Sigmoid colon (tissue), 7 donors: ENCODE measurements around the gene CDK14. TPM values are rescaled to one million over a fixed set of nuclear protein-coding genes. Genes with fewer than 3 reads are reported as not detected.

ENCODE experiments used
- DNase-seq: peaks from one replicate; pipeline ENCODE4 v3.0.0-alpha.2; 2019
- H3K27ac ChIP-seq, 4 donors: fragments of 200-600 bp; sonication (generic); one replicate each; pipeline ENCODE4 v1.5.1; 2016 to 2019; ENCODE audit warnings: mild to moderate bottlenecking in 1 of 4
- H3K27me3 ChIP-seq, 3 donors: fragments of 200-600 bp; sonication (generic); one replicate each; pipeline ENCODE4 v1.5.1; 2019; ENCODE audit warnings: mild to moderate bottlenecking in 1 of 3
- H3K36me3 ChIP-seq, 4 donors: fragments of 200-600 bp; sonication (generic); one replicate each; pipeline ENCODE4 v1.5.1; 2016 to 2019
- H3K4me1 ChIP-seq, 4 donors: fragments of 200-600 bp; sonication (generic); one replicate each; pipeline ENCODE4 v1.5.1; 2017 to 2019
- H3K4me3 ChIP-seq, 4 donors: fragments of 200-600 bp; sonication (generic); one replicate each; pipeline ENCODE4 v1.5.1; 2017 to 2019; ENCODE audit warnings: mild to moderate bottlenecking in 2 of 4, moderate library complexity in 1 of 4
- H3K9me3 ChIP-seq, 4 donors: fragments of 200-600 bp in 3 of 4; sonication (generic) in 3 of 4; one replicate each; pipeline versions ENCODE4 v1.5.1 to v1.6.1; 2013 to 2019
- EP300 ChIP-seq, 4 donors: sonication (generic); formaldehyde crosslinking; IDR thresholded peaks; one replicate each; pipeline ENCODE4 v1.6.1; 2017; ENCODE audit warnings: antibody characterized with exemption in 4 of 4
- POLR2A ChIP-seq, 2 donors: fragments of 450-650 bp; IDR thresholded peaks; one replicate each; pipeline ENCODE4 v1.6.1; 2016; ENCODE audit warnings: antibody characterized with exemption in 2 of 2, mild to moderate bottlenecking in 2 of 2, moderate library complexity in 2 of 2
- POLR2AphosphoS5 ChIP-seq, 4 donors: sonication (generic); formaldehyde crosslinking; IDR thresholded peaks; one replicate each; pipeline ENCODE4 v1.6.1; 2017; ENCODE audit warnings: antibody characterized with exemption in 4 of 4
- WGBS, 2 donors: extraction: QIAGEN DNeasy Blood & Tissue Kit; methylation state at CpG; one replicate each; pipeline ENCODE4 v1.1.7; 2013; 5-methylcytosine and 5-hydroxymethylcytosine counted together
- intact Hi-C: fragments of 100-400 bp; cut with DNase I; formaldehyde crosslinking; loops from one replicate; pipeline ENCODE4 v1.15.1; 2023
- polyA plus RNA-seq, 3 donors: library from polyadenylated mRNA; stranded (reverse); fragments of 200-250 nt; gene quantifications; one replicate each; pipeline ENCODE4 v1.2.3, GENCODE V29; 2013
- total RNA-seq, 4 donors: library from RNA; depleted of rRNA; stranded (reverse); fragments of >200 nt; gene quantifications; one replicate each; pipeline ENCODE4 v1.1.0, GENCODE V29; 2016
- TF ChIP-seq, protein P1 (sequence below), 4 experiments: fragments of 450-650 bp in 3 of 4; fragments of 200-600 bp in 1 of 4; IDR thresholded peaks; one replicate each; pipeline ENCODE4 v1.5.1; 2016 to 2019; ENCODE audit warnings: antibody characterized with exemption in 4 of 4, mild to moderate bottlenecking in 3 of 4, moderate library complexity in 2 of 4
- donor health status: healthy with polysubstance abuse.
- donor health status: Bipolar disorder and iron deficiency.
- donor health status: healthy.

CDK14 gene
- total and polyA plus RNA-seq, 7 donors: 0.92 to 19.3 (median 11.1) TPM

DNA sequence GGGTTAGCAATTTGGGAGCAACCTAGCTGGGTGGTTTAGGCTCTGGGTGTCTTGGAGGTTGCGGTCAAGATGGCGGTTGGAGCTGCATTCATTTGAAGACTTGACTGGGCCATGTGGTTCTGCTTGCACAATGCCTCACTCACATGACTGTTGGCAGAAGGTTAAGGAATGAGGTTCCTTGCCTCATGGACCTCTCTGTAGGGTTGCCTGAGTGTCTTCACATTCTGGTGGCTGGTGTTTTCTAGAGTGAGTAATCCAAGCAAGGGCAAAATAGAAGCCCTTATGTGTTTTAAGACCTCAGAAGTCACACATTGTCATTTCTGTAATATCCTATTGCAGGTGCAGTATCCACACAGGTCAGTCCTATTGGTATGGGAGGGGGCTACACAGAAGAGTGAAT, 52.0 kb downstream of the CDK14 start:
- H3K27ac ChIP-seq: no peak overlapping the region
- TF ChIP-seq, protein P1, sequence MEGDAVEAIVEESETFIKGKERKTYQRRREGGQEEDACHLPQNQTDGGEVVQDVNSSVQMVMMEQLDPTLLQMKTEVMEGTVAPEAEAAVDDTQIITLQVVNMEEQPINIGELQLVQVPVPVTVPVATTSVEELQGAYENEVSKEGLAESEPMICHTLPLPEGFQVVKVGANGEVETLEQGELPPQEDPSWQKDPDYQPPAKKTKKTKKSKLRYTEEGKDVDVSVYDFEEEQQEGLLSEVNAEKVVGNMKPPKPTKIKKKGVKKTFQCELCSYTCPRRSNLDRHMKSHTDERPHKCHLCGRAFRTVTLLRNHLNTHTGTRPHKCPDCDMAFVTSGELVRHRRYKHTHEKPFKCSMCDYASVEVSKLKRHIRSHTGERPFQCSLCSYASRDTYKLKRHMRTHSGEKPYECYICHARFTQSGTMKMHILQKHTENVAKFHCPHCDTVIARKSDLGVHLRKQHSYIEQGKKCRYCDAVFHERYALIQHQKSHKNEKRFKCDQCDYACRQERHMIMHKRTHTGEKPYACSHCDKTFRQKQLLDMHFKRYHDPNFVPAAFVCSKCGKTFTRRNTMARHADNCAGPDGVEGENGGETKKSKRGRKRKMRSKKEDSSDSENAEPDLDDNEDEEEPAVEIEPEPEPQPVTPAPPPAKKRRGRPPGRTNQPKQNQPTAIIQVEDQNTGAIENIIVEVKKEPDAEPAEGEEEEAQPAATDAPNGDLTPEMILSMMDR (IDR thresholded peaks at IDR 0.05): no peak
- TF ChIP-seq EP300 (IDR thresholded peaks at IDR 0.05): no peak
- TF ChIP-seq POLR2A (IDR thresholded peaks at IDR 0.05): no peak
- TF ChIP-seq POLR2AphosphoS5 (IDR thresholded peaks at IDR 0.05): no peak

DNA sequence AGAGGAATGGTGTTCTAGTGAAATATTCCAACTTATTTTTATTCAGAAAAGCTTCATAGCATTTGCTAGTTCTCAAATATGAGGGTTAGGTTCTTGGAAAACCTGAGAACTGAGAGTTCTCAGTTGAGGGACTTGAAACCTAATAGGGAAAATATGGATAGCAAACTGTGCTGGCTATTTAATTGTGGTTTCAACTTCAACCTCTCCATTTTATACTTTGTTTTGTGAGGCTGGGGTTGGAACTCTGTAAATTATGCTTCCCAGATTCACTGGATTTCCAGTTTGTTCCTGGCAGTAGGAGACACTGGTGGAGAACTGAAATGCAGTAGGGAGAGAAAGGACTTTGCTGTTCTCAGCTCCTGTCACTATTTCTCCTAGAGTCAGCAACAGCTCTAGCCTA, 52.7 kb downstream of the CDK14 start:
- intact Hi-C loops: no loop called here

More for the DNA sequence above, 52.0 kb downstream of the CDK14 start:
- no peaks in the 10 kb centered on the region for H3K27me3 ChIP-seq
- WGBS, 2 donors: 96 to 98% methylated on average over 2 of the region's 2 CpGs
- H3K9me3 ChIP-seq: no peaks in the 10 kb centered on the region
- no peaks in the 10 kb centered on the region for H3K4me1 ChIP-seq
- no peak for DNase-seq
- no peak overlapping the region for H3K4me3 ChIP-seq
- intact Hi-C loops: no loop called here
- H3K36me3 ChIP-seq: no peaks in the 10 kb centered on the region

GRCh38 chr7:90654718-90655427, 58.8 kb downstream of the CDK14 start:
- no peaks in the 10 kb centered on the region for H3K36me3 ChIP-seq
- no peak overlapping the region for H3K27ac ChIP-seq
- TF ChIP-seq EP300 (IDR thresholded peaks at IDR 0.05) (no peak), POLR2AphosphoS5 (IDR thresholded peaks at IDR 0.05) (no peak), POLR2A (IDR thresholded peaks at IDR 0.05) (no peak)
- TF ChIP-seq, protein P1 (IDR thresholded peaks at IDR 0.05): no peak
- no peaks in the 10 kb centered on the region for H3K4me1 ChIP-seq
- H3K27me3 ChIP-seq: no peaks in the 10 kb centered on the region
- H3K4me3 ChIP-seq: no peak overlapping the region
- no peaks in the 10 kb centered on the region for H3K9me3 ChIP-seq
- WGBS, 2 donors: 91 to 94% methylated on average over 4 of the region's 4 CpGs
- intact Hi-C loops: no loop called here
- DNase-seq: no peak

More for the DNA sequence above, 52.7 kb downstream of the CDK14 start:
- Histone ChIP-seq H3K27ac (no peak overlapping the region), H3K4me1 (no peaks in the 10 kb centered on the region), H3K36me3 (no peaks in the 10 kb centered on the region), H3K9me3 (no peaks in the 10 kb centered on the region), H3K4me3 (no peak overlapping the region), H3K27me3 (no peaks in the 10 kb centered on the region)
- no peak for DNase-seq
- TF ChIP-seq EP300 (IDR thresholded peaks at IDR 0.05) (no peak), POLR2A (IDR thresholded peaks at IDR 0.05) (no peak), POLR2AphosphoS5 (IDR thresholded peaks at IDR 0.05) (no peak)
- TF ChIP-seq, protein P1 (IDR thresholded peaks at IDR 0.05): no peak

GRCh38 chr7:90655566-90655965, 59.4 kb downstream of the CDK14 start:
- intact Hi-C loops: no loop called here
- 46 to 64% methylated on average over 2 of the region's 2 CpGs for WGBS, 2 donors
- Histone ChIP-seq H3K27me3 (no peaks in the 10 kb centered on the region), H3K4me3 (no peak overlapping the region), H3K9me3 (no peaks in the 10 kb centered on the region), H3K36me3 (no peaks in the 10 kb centered on the region), H3K4me1 (peaks cover 0 to under 1% (median 0%) of the 10 kb centered on the region in 4 donors), H3K27ac (no peak overlapping the region)
- no peak for DNase-seq
- TF ChIP-seq EP300 (IDR thresholded peaks at IDR 0.05) (no peak), POLR2AphosphoS5 (IDR thresholded peaks at IDR 0.05) (no peak), POLR2A (IDR thresholded peaks at IDR 0.05) (no peak)
- TF ChIP-seq, protein P1 (IDR thresholded peaks at IDR 0.05): no peak

DNA sequence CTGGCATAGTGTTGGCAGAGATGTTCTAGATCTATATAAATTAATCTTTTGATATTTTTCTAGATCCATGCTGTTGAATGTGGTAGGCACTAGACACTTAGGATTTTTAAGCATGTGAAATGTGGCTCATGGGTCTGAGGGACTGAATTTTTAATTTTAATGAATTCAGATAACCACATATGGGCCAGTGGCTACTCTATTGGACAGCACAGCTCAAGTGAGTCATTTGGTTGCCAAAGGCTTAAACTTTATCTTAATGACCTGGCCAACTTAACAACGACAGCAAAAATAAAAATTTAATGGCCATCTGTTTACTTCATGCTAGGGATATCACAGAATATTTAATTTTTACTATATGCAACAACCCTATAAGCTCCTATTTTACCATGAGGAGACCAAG, 61.4 kb downstream of the CDK14 start:
- no peak for DNase-seq
- H3K4me1 ChIP-seq: peaks cover 0 to 19% (median 16%) of the 10 kb centered on the region in 4 donors
- no peak overlapping the region for H3K27ac ChIP-seq
- WGBS, 2 donors: 88 to 96% methylated on average over 1 of the region's 1 CpG
- no peaks in the 10 kb centered on the region for H3K9me3 ChIP-seq
- no peaks in the 10 kb centered on the region for H3K36me3 ChIP-seq
- no peaks in the 10 kb centered on the region for H3K27me3 ChIP-seq
- intact Hi-C loops: no loop called here
- TF ChIP-seq POLR2A (IDR thresholded peaks at IDR 0.05): no peak
- TF ChIP-seq EP300 (IDR thresholded peaks at IDR 0.05): no peak
- TF ChIP-seq, protein P1 (IDR thresholded peaks at IDR 0.05): no peak
- no peak overlapping the region for H3K4me3 ChIP-seq
